DMS79 treated with DMSO at 0.1 percent for 48 hours (cell line): ENCODE measurements around the gene PRXL2A.

Experiments used
- DNase-seq: peaks from one replicate; lab custom pipeline; 2025; lab: John Stamatoyannopoulos, UW

The PRXL2A gene

DNA sequence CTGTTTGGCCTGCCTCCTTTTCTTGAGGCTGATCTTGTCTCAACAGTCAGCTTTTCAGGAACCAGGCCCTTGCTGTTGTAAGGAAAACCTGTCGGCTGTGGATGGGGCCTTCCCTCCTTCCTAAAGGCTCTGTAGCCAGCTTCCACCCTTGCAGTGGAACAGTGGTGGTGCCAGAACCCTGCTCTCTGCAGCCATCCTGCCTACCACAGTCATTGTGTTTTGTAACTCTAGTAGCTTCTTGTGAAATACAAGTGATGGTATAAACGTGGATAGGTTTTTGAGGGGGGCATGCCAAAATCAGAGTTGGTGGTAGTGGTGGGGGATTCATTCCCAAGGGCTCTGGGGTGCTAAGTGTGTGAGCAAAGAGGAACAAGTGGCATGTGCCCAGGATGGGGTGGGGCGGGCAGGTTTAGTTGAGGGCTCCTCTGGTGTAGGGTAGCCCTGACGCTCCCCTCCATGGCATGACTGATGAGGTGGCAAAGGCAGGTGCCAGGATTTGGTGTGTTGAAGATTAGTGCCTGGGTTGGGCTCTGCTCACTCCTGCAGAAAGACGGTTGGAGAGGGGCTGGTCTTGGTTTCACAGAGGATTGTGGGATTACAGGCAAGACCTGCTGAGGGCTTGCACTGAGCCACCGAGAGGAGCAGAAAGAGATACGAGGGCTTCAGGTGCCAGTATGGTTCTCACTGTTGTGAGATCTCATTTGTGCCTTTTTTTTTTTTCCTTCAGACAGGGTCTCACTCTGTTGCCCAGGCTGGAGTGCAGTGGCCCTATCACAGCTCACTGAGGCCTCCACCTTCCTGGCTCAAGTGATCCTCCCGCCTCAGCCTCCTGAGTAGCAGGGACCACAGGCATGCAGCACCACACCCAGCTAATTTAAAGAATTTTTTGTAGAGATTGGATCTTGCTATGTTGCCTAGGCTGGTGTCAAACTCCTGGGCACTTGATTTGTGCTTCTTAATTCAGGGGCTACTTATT lies 53.1 kb downstream of the PRXL2A start:
- peak; percentile 16 for DNase-seq

DNA sequence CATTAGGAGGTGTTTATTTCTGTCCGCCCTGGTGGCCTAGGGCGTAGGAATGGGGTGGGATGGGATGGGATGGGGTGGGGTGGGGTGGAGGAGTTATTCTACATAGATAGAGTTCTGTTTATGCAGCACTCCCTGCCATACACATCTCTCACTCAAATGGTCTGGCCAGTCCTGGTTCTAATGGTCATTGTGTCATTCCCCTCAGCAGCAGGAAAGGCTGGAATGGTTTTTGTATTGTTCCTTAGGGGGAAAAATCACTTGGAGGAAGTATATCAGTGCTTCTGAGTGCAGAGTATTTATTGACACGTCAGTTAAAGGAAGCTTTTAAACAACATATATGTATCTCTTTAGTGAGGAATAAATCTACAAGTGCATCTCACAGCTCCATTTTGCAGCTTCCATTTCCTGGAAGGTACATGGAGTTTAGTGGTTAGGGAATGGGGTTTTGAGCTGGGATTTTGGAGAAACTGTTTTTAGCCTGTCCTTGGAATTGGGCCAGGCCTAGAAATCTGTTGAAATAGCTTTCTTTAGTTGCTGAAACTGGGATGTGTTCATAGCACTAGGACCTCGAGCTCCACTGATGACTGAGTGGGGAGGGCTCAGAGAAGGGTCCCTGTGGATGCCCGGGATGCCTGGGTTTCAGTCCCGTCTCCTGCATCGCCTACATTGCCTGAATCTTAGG lies 54.1 kb downstream of the PRXL2A start:
- no peak for DNase-seq

DNA sequence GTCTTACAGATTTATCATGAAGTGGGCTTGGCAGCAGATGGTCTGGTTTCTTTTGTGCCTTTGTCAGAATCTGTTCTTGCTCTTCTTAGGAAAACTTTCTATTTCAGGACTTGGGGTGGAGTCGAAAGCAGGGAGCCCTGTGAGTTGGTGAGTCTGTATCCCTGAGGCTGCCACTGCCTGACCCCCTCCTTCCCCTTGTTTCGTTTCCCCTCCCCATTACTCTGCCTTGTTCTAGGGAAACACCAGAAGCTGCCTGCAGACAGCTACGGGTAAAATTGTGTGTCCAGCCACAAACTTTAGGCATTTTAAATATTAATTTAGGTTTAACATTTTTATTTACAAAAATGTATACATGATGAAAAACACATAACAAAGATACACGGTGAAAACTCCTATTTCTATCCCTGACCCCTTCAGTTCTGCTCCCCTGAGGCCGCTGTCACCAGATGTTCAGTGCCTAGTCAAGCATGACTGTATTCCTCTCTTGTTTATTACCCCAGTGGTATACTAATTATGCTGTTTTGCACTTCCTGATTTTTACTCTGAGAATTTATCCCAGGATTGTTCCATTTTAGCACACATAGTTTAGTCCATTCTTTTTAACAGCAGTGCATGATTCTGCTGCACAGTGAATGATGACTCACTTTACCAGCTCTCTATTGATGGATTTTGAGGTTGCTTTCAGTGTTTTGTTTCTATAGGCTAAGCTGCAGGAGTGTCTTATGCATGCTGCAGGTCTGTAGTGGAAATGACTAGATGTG lies 54.8 kb downstream of the PRXL2A start:
- peak; percentile 27 for DNase-seq

DNA sequence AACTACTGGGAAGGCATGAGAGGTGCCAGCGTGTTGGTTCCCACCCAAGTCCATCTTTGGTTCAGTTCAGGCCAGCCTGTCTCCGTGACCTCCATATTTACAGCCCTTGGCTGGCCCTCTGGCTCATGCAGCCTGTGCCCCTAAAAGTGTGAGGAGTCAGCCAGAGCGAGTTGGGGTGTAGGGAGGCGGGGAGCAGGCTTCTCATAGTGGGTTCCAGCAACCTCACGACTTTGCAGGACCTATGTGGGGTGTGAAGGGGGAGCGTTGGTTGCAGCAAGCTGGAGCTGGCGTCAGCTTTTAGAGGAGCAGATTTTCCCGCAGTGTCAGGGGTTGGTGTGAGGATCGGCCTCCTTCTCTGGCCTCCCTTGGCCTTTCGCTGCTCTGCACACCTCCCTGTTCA lies 55.5 kb downstream of the PRXL2A start:
- DNase-seq = no peak

DNA sequence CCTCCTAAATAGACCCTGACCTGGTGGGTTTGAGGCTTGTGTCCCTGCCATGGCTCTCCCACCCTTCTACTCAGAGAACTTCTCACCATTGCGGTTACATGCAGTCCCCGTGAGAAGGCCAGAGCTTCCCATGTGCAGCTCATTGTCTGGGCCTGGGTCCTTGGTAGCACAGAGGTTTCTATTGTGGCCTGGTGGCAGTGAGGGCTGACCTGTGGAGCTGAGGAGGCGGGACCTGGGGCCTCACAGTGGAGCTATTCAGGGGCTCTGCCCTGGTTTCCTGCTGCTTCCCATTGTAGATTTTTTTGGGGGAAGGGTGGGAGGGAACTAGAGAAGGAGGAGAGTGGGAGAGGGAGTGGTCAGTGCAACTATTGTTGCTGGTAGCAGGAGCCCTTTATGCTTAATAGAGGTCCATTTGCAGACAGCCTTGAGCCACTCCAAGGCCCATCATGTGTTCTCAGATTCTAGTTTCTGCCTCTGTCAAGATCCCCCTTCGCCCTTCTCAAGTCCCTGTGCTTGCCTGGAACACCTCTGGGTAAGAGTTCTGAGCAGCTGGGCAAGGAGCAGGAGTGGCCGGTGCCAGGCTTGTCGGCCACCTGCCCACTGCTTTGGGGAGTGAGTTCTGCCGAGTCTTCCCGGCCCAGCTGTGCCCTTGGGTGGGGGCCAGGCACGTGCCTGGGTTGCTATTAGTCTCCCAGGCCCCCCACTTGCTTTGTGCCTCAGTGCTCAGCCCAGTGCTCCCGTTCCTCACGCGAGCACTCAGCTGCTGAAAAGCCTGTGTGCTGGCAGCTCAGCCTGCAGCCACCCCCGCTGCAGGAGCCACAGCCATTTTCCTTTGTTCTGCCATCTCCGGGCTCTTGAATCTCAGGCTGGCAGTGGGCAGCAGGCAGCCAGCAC lies 56.5 kb downstream of the PRXL2A start:
- peak; percentile 60 for DNase-seq

DNA sequence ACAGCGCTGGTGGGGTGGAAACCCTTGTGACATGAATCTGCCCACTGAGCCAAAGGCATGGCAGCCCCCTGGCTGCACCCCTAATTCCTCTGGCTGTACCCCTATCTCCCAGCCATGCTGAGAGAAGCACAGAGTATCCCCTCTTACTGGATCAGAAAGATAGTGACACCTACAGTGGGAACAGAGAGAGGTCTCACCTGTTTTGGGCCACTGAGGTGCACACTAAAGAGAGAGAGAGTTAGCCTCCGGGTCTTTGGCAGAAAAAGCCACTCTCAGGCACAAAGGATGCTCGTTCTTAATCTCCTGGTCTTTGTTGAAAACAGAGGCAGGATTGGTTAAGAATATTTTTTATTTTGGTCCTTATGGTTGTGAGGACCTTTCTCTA lies 57.1 kb downstream of the PRXL2A start:
- no peak for DNase-seq

DNA sequence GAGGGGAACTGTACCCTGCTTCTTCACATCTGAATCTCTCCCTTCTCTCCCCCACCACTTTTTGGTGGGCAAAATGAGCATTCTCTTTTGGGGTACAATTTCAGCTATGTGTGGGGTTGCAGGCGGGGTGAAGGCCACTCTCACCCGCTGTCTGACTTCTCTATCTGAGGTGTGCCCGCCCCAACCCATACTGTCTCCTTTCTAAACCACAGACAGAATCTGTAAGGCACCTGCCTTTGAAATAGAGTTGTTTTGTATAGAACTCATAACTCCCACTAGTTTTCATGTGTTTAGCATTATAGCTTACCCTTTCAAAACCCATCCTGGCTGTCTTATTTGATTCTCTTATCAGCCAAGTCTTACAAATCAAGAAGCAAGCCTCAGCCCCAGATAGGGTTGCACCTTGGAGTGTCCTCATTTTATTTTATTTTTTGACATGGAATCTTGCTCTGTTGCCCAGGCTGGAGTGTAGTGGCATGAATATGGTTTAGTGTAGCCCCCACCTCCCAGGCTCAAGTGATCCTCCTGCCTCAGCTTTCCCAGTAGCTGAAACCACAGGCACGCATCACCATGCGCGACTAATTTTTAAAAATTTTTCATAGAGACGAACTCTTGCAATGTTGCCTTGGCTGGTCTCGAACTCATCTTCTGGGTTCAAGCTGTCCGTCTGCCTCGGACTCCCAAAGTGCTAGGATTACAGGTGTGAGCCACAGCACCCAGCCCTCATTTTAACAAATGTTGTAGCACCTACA lies 57.7 kb downstream of the PRXL2A start:
- no peak for DNase-seq

DNA sequence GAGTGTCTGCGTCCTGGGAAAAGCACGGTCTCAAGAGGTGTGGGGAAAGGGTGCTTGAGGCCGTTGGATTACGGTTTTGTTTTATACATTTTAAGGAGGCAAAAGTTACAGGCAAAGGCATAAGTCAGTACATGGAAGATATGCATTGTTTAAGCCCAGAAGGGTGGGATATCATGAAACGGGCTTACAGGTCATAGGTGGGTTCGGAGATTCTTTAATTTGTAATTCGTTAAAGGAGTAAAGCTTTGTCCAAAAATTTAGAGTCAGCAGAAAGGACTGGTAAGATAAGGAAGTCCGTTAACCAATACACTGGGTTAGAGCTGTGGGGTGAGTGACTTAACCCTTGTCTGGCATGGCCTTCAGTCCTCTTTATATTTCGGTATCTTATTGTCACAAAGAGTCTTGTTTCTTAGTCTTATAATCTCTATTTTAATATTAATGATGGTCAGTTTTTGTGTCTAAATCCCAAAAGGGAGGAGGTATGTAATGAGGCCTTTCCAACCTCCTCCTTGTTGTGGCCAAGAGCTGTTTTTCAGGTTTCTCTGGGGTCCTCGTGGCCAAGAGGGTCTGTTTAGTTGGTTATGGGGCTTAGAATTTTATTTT lies 58.5 kb downstream of the PRXL2A start:
- no peak for DNase-seq

DNA sequence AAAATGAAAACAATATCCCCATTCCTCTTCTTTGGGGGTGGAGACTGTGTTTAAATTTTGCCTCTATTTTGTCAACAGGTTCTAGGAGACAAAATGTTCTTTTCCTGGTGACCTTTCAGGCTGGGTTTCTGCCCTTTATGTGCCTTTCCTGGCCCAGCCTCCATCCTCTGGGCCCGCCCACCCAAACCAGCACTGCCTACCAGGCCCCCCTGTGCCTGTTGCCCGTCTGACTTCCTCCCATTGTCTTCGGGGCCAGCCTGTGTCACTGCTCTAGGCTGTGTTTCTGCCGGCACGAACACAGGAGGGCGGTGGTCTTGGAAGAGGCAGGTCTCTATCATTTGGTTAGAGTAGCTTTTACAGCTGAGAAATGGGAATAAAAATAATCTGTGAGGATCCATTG lies 59.7 kb downstream of the PRXL2A start:
- no peak for DNase-seq

DNA sequence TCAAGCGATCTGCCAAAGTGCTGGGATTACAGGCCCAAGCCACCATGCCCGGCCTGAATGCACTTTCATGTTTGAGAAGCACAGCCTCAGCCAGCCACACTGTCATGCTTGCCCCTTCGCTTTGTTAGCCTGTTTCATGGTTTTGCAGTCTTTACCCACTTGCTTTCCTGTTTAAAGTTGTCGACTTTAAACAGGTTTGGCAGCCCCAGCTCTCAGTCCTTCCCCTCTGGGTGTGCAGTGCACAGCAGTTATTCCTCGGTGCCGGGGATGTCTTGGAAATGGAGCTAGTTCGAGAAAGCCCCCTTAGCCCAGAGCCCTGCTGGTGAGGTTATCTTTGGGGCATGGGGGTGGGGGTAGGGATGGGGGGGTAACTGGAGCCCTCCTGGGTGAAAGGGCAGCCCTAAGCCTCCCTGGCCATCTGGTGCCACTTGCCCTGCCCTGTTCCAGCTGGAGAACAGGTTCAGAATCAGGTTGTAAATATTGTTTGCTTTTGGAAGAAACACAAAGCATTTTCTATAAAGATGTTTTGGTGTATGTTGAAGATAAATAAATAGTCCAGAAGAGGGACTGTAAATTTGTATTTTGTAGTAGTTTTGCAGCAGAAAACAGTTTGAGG lies 60.6 kb downstream of the PRXL2A start:
- DNase-seq = no peak

DNA sequence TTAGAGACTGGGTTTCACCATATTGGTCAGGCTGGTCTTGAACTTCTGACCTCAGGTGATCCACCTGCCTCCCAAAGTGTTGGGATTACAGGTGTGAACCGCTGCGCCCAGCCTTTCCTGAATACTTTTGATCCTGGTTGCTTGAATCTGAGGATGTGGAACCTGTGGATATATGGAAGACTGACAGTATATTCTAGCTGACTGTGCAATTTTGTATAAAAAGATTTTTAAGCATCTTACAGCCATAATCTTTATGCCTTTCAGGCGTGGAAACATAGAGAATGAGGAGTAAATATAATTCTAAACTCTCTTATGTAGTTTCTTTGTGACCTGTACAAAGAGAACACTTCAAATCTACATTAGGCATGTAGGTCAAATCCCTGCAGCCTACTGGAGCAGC lies 61.9 kb downstream of the PRXL2A start:
- DNase-seq = no peak

DNA sequence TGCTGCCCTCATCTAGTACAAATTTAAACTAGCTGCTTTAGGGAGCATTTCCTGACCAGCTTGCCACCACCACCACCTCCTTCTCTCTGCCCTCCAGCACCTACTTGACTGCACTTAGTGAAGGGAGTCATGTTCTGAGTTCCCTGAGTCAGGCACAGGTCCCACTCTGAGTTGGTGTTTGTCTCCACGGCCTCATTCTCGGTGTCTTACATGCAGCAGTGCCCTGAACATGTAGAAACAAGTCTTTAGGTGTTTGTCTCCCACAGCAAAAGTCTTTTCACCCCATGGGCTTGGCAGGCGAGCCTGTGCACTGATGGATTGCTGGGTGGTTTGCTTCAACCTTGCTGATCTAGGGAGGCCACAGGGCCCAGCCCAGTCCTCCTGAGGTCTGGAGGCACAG lies 62.6 kb downstream of the PRXL2A start:
- DNase-seq = peak; percentile 35

DNA sequence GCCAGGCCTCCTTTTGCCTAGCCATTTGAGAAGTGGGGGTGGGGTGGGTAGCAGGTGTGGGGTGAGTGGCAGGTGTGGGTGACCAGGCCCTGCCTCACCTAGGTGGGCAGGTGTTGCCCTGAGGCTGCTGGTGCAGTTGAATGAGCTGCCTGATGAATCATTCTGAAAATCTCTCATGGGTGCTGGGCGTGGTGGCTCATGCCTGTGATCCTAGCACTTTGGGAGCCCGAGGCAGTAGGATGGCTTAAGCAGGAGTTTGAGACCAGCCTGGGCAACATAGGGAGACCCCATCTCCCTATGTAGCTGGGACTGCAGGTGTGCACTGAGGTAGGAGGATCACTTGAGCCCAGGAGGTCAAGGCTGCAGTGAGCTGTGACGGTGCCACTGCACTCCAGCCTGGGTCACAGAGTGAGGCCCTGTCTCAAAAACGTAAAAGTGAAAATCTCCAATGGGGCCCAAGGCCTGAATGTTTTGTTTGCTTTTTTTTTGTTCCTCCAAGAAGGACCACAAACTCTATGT lies 63.4 kb downstream of the PRXL2A start:
- DNase-seq = no peak

DNA sequence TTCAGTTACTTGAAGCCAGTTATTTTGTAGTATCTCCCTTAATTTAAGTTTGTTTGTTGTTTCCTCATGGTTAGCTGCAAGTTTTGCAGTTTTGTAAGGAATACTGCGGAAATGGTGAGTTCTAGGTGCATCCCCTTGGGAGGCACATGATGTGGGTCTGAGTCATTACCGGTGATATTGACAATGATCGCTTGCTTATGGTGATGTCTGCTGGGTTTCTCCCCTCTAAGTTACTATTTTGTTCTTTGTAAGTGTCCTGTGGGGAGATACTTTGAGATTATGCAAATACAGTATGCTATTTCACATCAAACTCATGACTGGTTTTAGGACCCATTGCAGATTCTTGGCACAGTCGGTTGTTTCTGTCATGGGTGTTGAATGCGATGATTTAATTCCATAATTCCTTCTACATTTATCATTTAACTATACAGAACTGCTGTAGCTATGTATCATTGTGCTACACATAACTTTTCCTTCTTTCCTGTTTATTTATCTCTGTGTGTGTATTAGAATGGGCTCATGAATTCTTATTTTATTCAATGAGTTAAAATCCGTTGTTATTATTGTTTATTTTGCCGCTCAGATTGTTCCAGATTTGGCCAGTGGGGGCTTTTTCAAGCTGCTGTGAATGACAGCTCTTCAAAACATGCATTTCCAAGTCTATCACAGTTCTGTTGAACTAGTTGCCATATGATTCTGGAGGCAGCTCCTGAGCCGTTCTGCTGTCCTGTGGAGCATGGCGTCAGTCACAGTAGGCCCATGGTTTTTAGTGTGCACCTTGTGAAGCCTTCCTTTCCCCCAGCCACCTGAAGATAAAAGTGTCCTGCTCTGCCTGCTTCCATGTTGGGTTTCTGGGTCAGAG lies 64.1 kb downstream of the PRXL2A start:
- DNase-seq = peak; percentile 3

DNA sequence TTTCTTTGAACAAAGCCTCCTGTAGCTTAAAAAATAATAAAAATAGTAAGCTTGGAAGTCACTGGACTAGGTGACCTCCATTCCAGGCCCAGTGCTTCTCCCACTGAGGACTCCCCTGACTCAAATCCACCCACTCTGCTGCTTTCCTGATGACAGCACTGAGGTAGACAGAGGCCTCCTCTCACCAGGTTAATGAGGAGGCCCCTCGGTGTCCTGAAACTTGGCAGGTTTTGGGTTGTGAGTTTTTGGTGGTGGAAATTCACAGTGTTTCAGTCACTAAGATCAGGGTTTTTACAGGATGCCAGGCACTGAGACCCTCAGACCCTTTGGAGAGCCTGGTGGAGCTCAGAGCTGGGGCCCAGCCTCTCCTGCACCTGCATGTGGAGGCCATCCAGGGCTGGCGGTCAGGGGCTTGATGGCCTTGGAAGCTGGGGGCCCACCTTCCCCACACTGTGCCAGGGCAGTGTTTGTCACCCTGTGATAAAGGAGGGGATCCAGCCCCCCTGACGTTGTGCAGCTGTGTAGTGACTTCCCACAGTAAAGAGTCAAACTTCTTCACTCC lies 64.8 kb downstream of the PRXL2A start:
- no peak for DNase-seq

DNA sequence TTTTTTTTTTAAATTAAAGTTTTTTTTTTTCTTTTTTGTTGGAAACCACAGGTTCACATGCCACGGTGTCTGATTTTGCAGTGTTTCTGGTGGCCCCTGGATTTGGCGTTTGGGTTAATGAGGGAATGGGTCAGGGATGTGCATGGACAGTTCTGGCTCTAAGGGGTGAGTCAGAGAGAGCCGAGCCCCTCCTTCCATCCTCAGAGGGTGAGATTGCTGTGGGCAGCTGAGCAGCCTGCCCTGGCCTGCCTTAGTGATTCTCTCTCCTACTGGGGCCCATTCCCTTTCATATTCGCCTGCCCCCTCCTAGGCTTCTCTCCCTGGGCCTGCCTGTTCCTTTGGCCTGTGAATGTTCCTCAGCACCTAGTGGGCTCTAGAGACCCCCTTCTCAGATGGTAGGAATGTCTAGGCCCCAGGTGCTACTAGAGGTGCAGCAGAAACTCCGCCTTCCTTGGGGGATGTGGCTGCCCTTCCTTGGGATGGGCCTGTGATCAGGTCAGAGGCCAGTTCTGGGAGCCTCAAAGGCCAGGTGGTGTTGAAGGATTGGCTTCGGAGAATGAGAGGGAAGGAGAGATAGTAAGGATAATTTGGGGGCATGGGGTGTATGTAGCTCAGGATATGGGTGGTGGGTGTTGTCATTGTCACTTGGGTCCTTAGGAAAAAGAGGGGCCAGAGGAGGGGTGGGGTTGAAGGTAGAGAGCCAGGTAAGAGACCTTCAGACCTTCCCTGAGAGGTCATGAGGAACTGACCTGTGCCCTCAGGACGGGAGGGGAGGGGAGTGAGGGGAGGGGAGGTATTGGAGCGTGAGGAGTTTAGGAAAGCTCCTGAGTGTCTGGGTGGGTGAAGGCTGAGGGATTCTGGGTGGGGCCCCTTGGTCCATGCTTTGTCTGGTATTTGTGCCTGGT lies 65.6 kb downstream of the PRXL2A start:
- DNase-seq = no peak

DNA sequence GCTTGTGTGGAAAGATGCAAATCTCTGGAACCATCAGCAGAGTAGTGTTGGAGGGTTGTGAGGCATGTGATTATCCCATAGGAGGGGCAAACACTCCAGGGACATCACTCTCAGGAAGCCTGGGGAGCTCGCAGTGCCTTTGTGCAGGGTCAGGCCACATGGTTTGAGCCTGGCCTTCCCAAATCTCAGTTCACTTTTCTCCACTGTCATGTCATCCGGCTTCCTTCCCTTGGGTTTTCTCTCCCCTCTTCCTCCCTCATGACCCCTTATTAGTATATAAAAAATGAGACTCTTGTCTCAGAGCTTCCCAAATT lies 66.2 kb downstream of the PRXL2A start:
- no peak for DNase-seq

DNA sequence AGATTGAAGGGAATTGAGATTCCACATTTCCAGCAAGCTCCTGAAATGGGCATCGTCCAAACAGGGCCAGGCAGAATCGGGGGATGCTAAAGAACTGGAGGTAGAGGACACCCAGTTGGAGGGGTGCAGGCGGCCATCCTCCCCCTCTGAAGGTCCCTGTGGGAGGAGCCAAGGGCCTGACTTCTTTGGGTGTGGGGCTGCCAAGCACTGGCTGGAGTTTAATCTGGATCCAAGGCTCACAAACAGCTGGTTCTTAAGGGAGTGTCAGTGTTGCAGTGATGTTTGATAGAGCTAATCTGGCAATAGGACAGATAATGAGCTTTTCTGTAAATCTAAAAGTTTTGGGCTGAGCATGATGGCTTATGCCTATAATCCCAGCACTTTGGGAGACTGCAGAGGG lies 66.6 kb downstream of the PRXL2A start:
- no peak for DNase-seq
